Duodenal mucosa (tissue), 2 donors: ENCODE data around the gene TNPO3.
"Not testable (repeated sequence)": the region's sequence is repeated elsewhere in the genome, so short reads cannot be mapped to it uniquely, and the experiment has no call there.

Experiments used
- H3K27ac ChIP-seq: one replicate; pipeline ENCODE4 v1.7.0; 2013; ENCODE audit warnings: low read depth, low read length
- H3K27me3 ChIP-seq, 2 donors: one replicate each; pipeline ENCODE4 v1.7.0; 2013; ENCODE audit warnings: low read length in 2 of 2, control low read depth in 1 of 2; ENCODE audit not compliant: insufficient read depth in 2 of 2, control insufficient read depth in 1 of 2
- H3K36me3 ChIP-seq, 2 donors: one replicate each; pipeline ENCODE4 v1.7.0; 2013; ENCODE audit warnings: low read length in 2 of 2, control low read depth in 1 of 2; ENCODE audit not compliant: insufficient read depth in 2 of 2, control insufficient read depth in 1 of 2
- H3K4me1 ChIP-seq, 2 donors: one replicate each; pipeline ENCODE4 v1.7.0; 2013; ENCODE audit warnings: low read length in 2 of 2, control low read depth in 1 of 2; ENCODE audit not compliant: insufficient read depth in 2 of 2, control insufficient read depth in 1 of 2
- H3K4me3 ChIP-seq, 2 donors: one replicate each; pipeline ENCODE4 v1.7.0; 2013; ENCODE audit warnings: low read length in 2 of 2, low read depth in 1 of 2
- H3K9ac ChIP-seq, 2 donors: one replicate each; pipeline ENCODE4 v1.7.0; 2013; ENCODE audit warnings: low read length in 2 of 2, low read depth in 1 of 2
- H3K9me3 ChIP-seq, 2 donors: one replicate each; pipeline ENCODE4 v1.7.0; 2013; ENCODE audit warnings: low read length in 2 of 2, control low read depth in 1 of 2; ENCODE audit not compliant: control insufficient read depth in 1 of 2

TNPO3 gene

GRCh38 chr7:128948976-128949760 is 105.7 kb downstream of the TNPO3 start:
- H3K9me3 ChIP-seq = no peaks in the 10 kb centered on the region
- H3K36me3 ChIP-seq = peaks cover 13 to 61% of the 10 kb centered on the region in 2 donors
- H3K4me1 ChIP-seq = no peaks in the 10 kb centered on the region
- H3K9ac ChIP-seq = no peak overlapping the region
- no peaks in the 10 kb centered on the region for H3K27me3 ChIP-seq
- no peak overlapping the region for H3K4me3 ChIP-seq
- no peak overlapping the region for H3K27ac ChIP-seq

- H3K36me3 ChIP-seq = peaks cover 7 to 55% of the 10 kb centered on the region in 2 donors
- no peak overlapping the region for H3K9ac ChIP-seq
These were observed 106.5 kb downstream of the TNPO3 start for GRCh38 chr7:128948312-128948973.

GRCh38 chr7:128947854-128948253 is 107.1 kb downstream of the TNPO3 start:
- H3K4me3 ChIP-seq = no peak overlapping the region
- no peak overlapping the region for H3K9ac ChIP-seq
- peaks cover 5 to 49% of the 10 kb centered on the region in 2 donors for H3K36me3 ChIP-seq
- H3K9me3 ChIP-seq = no peaks in the 10 kb centered on the region
- no peak overlapping the region for H3K27ac ChIP-seq
- H3K27me3 ChIP-seq = no peaks in the 10 kb centered on the region
- no peaks in the 10 kb centered on the region for H3K4me1 ChIP-seq

More at GRCh38 chr7:128948312-128948973, 106.5 kb downstream of the TNPO3 start:
- no peaks in the 10 kb centered on the region for H3K4me1 ChIP-seq
- no peaks in the 10 kb centered on the region for H3K27me3 ChIP-seq
- H3K9me3 ChIP-seq = no peaks in the 10 kb centered on the region
- no peak overlapping the region for H3K27ac ChIP-seq
- H3K4me3 ChIP-seq = no peak overlapping the region

- Histone ChIP-seq H3K9me3 (no peaks in the 10 kb centered on the region), H3K4me3 (no peak overlapping the region), H3K27me3 (no peaks in the 10 kb centered on the region), H3K9ac (no peak overlapping the region), H3K27ac (no peak overlapping the region), H3K4me1 (no peaks in the 10 kb centered on the region), H3K36me3 (peaks cover 5 to 43% of the 10 kb centered on the region in 2 donors)
These were observed 107.7 kb downstream of the TNPO3 start for GRCh38 chr7:128946936-128947830.

GRCh38 chr7:128945668-128946366 is 109.1 kb downstream of the TNPO3 start:
- Histone ChIP-seq H3K9ac (no peak overlapping the region), H3K9me3 (no peaks in the 10 kb centered on the region), H3K4me3 (no peak overlapping the region), H3K27me3 (no peaks in the 10 kb centered on the region), H3K36me3 (peaks cover 1 to 30% of the 10 kb centered on the region in 2 donors), H3K4me1 (peaks cover 0 to 12% of the 10 kb centered on the region in 2 donors), H3K27ac (no peak overlapping the region)

- peaks cover 0 to 28% of the 10 kb centered on the region in 2 donors for H3K36me3 ChIP-seq
- H3K27me3 ChIP-seq = no peaks in the 10 kb centered on the region
- no peaks in the 10 kb centered on the region for H3K9me3 ChIP-seq
- H3K9ac ChIP-seq = no peak overlapping the region
- no peak overlapping the region for H3K27ac ChIP-seq
- peaks cover 3 to 16% of the 10 kb centered on the region in 2 donors for H3K4me1 ChIP-seq
- no peak overlapping the region for H3K4me3 ChIP-seq
These were observed 110.2 kb downstream of the TNPO3 start for GRCh38 chr7:128944487-128945236.

- not testable (repeated sequence) for H3K9me3 ChIP-seq, H3K4me3 ChIP-seq, H3K27ac ChIP-seq, H3K27me3 ChIP-seq, H3K9ac ChIP-seq
- Histone ChIP-seq H3K36me3 (peaks cover 0 to 24% of the 10 kb centered on the region in 2 donors), H3K4me1 (peaks cover 10 to 24% of the 10 kb centered on the region in 2 donors)
These were observed 111.7 kb downstream of the TNPO3 start for GRCh38 chr7:128943251-128943650.

GRCh38 chr7:128941946-128942526 is 112.9 kb downstream of the TNPO3 start:
- Histone ChIP-seq H3K4me1 (peaks cover 12 to 33% of the 10 kb centered on the region in 2 donors), H3K36me3 (peaks cover 0 to 18% of the 10 kb centered on the region in 2 donors), H3K27ac (no peak overlapping the region), H3K4me3 (no peak overlapping the region), H3K9ac (no peak overlapping the region), H3K27me3 (no peaks in the 10 kb centered on the region), H3K9me3 (no peaks in the 10 kb centered on the region)
